GM23338 (cell line): ENCODE results near the gene KCNAB3.

Experiments used
- CREB1 ChIP-seq: fragments of 250-450 bp; sonication (Bioruptor Pico); IDR thresholded peaks from 2 replicates; pipeline ENCODE4 v1.5.0; 2020; ENCODE audit warnings: low read depth, mild to moderate bottlenecking, moderate library complexity
- CTCF ChIP-seq, 2 experiments: fragments of 200-600 bp in 1 of 2; sonication (generic) in 1 of 2; conservative IDR thresholded peaks; 2 replicates each; pipeline versions ENCODE4 v1.5.1 to v1.6.1; 2016 to 2017; ENCODE audit warnings: antibody characterized with exemption in 2 of 2, low read depth in 2 of 2, mild to moderate bottlenecking in 2 of 2, moderate library complexity in 1 of 2
- ETS1 ChIP-seq: IDR thresholded peaks from 2 replicates; pipeline ENCODE4 v1.6.1; 2016; ENCODE audit warnings: antibody characterized with exemption
- EZH2 ChIP-seq: fragments of 200-600 bp; sonication (generic); IDR thresholded peaks from one replicate; pipeline ENCODE4 v1.8.0; 2017; ENCODE audit warnings: antibody characterized with exemption, mild to moderate bottlenecking, low read depth; ENCODE audit not compliant: unreplicated experiment
- EZH2phosphoT487 ChIP-seq: fragments of 200-600 bp; sonication (generic); IDR thresholded peaks from one replicate; pipeline ENCODE4 v1.8.1; 2018; ENCODE audit warnings: antibody characterized with exemption; ENCODE audit not compliant: unreplicated experiment
- JUNB ChIP-seq: IDR thresholded peaks from one replicate; pipeline ENCODE4 v1.6.1; 2016; ENCODE audit warnings: antibody characterized with exemption; ENCODE audit not compliant: unreplicated experiment
- NANOG ChIP-seq: IDR thresholded peaks from 2 replicates; pipeline ENCODE4 v1.6.1; 2016; ENCODE audit warnings: antibody characterized with exemption, borderline replicate concordance
- POLR2AphosphoS5 ChIP-seq: IDR thresholded peaks from 2 replicates; pipeline ENCODE4 v1.6.1; 2016; ENCODE audit warnings: antibody characterized with exemption, low read depth
- REST ChIP-seq: IDR thresholded peaks from one replicate; pipeline ENCODE4 v1.6.1; 2018; ENCODE audit warnings: antibody characterized with exemption; ENCODE audit not compliant: unreplicated experiment
- STAT1 ChIP-seq: IDR thresholded peaks from one replicate; pipeline ENCODE4 v1.6.1; 2016; ENCODE audit warnings: antibody characterized with exemption; ENCODE audit not compliant: unreplicated experiment
- ZNF114 ChIP-seq: fragments of 250-450 bp; sonication (Bioruptor Pico); IDR thresholded peaks from 2 replicates; pipeline ENCODE4 v1.5.0; 2020; ENCODE audit warnings: mild to moderate bottlenecking, moderate library complexity
- ZNF331 ChIP-seq: fragments of 250-450 bp; sonication (Bioruptor Pico); IDR thresholded peaks from 2 replicates; pipeline ENCODE4 v1.5.0; 2020; ENCODE audit warnings: low read depth, mild to moderate bottlenecking, moderate library complexity

- TF ChIP-seq POLR2AphosphoS5 (no peak), CTCF (conservative IDR thresholded peaks at IDR 0.05; ENCODE audit: low read depth in 2 of 2) (peak in 1 of 2 experiments; percentile 12; a peak in 1 of 4 replicates), EZH2phosphoT487 (no peak), REST (no peak), EZH2 (no peak), ZNF114 (no peak), CREB1 (CRISPR knock-in tag) (no peak), STAT1 (no peak), JUNB (no peak), ZNF331 (CRISPR knock-in tag) (no peak), ETS1 (no peak), NANOG (no peak)
Measured at GRCh38 chr17:7972131-7972785, 42.6 kb upstream of the KCNAB3 start.
